CD14-positive monocyte (primary cell): Measurements from ENCODE around the gene GGTLC1. TPM values are rescaled to one million over a fixed set of nuclear protein-coding genes. Genes with fewer than 3 reads are reported as not detected.

Experiments
- DNase-seq, 3 donors: peaks; one replicate each; pipeline ENCODE4 v3.0.0-alpha.2; 2011 to 2022
- H2AFZ ChIP-seq: 2 replicates; pipeline ENCODE4 v1.6.0; 2012; ENCODE audit warnings: mild to moderate bottlenecking, low read depth, low read length, inconsistent platforms; ENCODE audit not compliant: insufficient read depth, poor library complexity, severe bottlenecking
- H3K27ac ChIP-seq, 2 donors: 1 replicate in 1 of 2; 2 replicates in 1 of 2; pipeline ENCODE4 v1.5.1; 2012 to 2013; ENCODE audit warnings: low read length in 2 of 2, control low read depth in 1 of 2, inconsistent platforms in 1 of 2, low read depth in 1 of 2, mild to moderate bottlenecking in 1 of 2
- H3K27me3 ChIP-seq, 2 donors: one replicate each; pipeline versions ENCODE4 v1.6.0 to v1.6.1; 2011 to 2013; ENCODE audit warnings: low read length in 2 of 2; ENCODE audit not compliant: control insufficient read depth in 2 of 2, insufficient read depth in 2 of 2
- H3K36me3 ChIP-seq, 2 donors: replicated peaks in 1 of 2; 1 replicate in 1 of 2; 2 replicates in 1 of 2; pipeline versions ENCODE4 v1.5.1 to v1.6.1; 2012 to 2013; ENCODE audit warnings: low read length in 2 of 2, control low read depth in 1 of 2, inconsistent platforms in 1 of 2, mild to moderate bottlenecking in 1 of 2; ENCODE audit not compliant: insufficient read depth in 2 of 2, control insufficient read depth in 1 of 2
- H3K4me1 ChIP-seq, 2 donors: 1 replicate in 1 of 2; 2 replicates in 1 of 2; pipeline versions ENCODE4 v1.5.1 to v1.6.1; 2012 to 2013; ENCODE audit warnings: low read length in 2 of 2, control low read depth in 1 of 2, inconsistent platforms in 1 of 2, mild to moderate bottlenecking in 1 of 2, moderate library complexity in 1 of 2; ENCODE audit not compliant: insufficient read depth in 2 of 2, control insufficient read depth in 1 of 2
- H3K4me2 ChIP-seq: replicated peaks from 2 replicates; pipeline ENCODE3; 2012; ENCODE audit warnings: low read length, moderate library complexity, mild to moderate bottlenecking; ENCODE audit not compliant: poor library complexity, severe bottlenecking; ENCODE audit errors: extremely low read depth
- H3K4me3 ChIP-seq, 3 experiments: fragments of 200-600 bp in 1 of 3; sonication (generic) in 1 of 3; replicated peaks in 1 of 3; 1 replicate in 2 of 3; 2 replicates in 1 of 3; pipeline ENCODE4 v1.5.1; 2011 to 2013; ENCODE audit warnings: low read length in 3 of 3, mild to moderate bottlenecking in 3 of 3, control low read depth in 2 of 3, low read depth in 2 of 3, inconsistent platforms in 1 of 3, moderate library complexity in 1 of 3
- H3K79me2 ChIP-seq: 2 replicates; pipeline ENCODE4 v1.6.0; 2012; ENCODE audit warnings: mild to moderate bottlenecking, control low read depth, inconsistent platforms, low read length, moderate library complexity; ENCODE audit not compliant: insufficient read depth
- H3K9ac ChIP-seq: 2 replicates; pipeline ENCODE4 v1.6.0; 2017; ENCODE audit warnings: low read length, mild to moderate bottlenecking; ENCODE audit not compliant: insufficient read depth, poor library complexity, severe bottlenecking
- H3K9me3 ChIP-seq, 2 donors: replicated peaks in 1 of 2; 1 replicate in 1 of 2; 2 replicates in 1 of 2; pipeline versions ENCODE4 v1.5.1 to v1.6.1; 2012 to 2013; ENCODE audit warnings: low read length in 2 of 2, control low read depth in 1 of 2; ENCODE audit not compliant: control insufficient read depth in 1 of 2, insufficient read depth in 1 of 2
- H4K20me1 ChIP-seq: 2 replicates; pipeline ENCODE4 v1.6.0; 2012; ENCODE audit warnings: mild to moderate bottlenecking, low read length, control low read depth, moderate library complexity; ENCODE audit not compliant: insufficient read depth
- H3K27ac Mint-ChIP-seq, 7 donors: one replicate each; pipeline ENCODE4 v1.8.0; 2020; ENCODE audit warnings: mild to moderate bottlenecking in 7 of 7, mixed read lengths in 7 of 7, moderate library complexity in 6 of 7, inconsistent platforms in 2 of 7
- H3K27me3 Mint-ChIP-seq, 3 donors: one replicate each; pipeline ENCODE4 v1.8.0; 2021 to 2022; ENCODE audit warnings: low read depth in 3 of 3, mild to moderate bottlenecking in 3 of 3, mixed read lengths in 3 of 3, moderate library complexity in 3 of 3, inconsistent platforms in 1 of 3
- H3K36me3 Mint-ChIP-seq, 2 donors: one replicate each; pipeline ENCODE4 v1.8.0; 2020; ENCODE audit warnings: mixed read lengths in 2 of 2, inconsistent platforms in 1 of 2, mild to moderate bottlenecking in 1 of 2
- H3K4me1 Mint-ChIP-seq: one replicate; pipeline ENCODE4 v1.8.0; 2020; ENCODE audit warnings: mild to moderate bottlenecking, mixed read lengths
- H3K4me3 Mint-ChIP-seq, 2 donors: one replicate each; pipeline ENCODE4 v1.8.0; 2020; ENCODE audit warnings: mild to moderate bottlenecking in 2 of 2, mixed read lengths in 2 of 2, moderate library complexity in 1 of 2
- H3K9me3 Mint-ChIP-seq, 7 donors: one replicate each; pipeline ENCODE4 v1.8.0; 2020 to 2022; ENCODE audit warnings: mixed read lengths in 7 of 7, mild to moderate bottlenecking in 6 of 7, moderate library complexity in 6 of 7, inconsistent platforms in 2 of 7
- CTCF ChIP-seq: fragments of 200-600 bp; IDR thresholded peaks from one replicate; pipeline ENCODE4 v1.8.0; 2022; ENCODE audit warnings: antibody characterized with exemption, mild to moderate bottlenecking
- WGBS: methylation state at CpG from one replicate; pipeline ENCODE4 v1.1.5; 2013; ENCODE audit warnings: missing lambda C conversion rate; ENCODE audit not compliant: insufficient coverage; 5-methylcytosine and 5-hydroxymethylcytosine counted together
- intact Hi-C, 2 donors: fragments of 100-400 bp; cut with micrococcal nuclease; formaldehyde crosslinking; loops; one replicate each; pipeline versions ENCODE4 v1.15.0 to v1.15.1; 2023
- polyA plus RNA-seq, 3 donors: library from polyadenylated mRNA; depleted of rRNA in 1 of 3; unstranded in 2 of 3; stranded (reverse) in 1 of 3; fragments of 300-500 nt in 2 of 3; fragments of >200 nt in 1 of 3; fragmentation: Illumina TruSeq in 2 of 3; gene quantifications; 1 replicate in 2 of 3; 2 replicates in 1 of 3; pipeline ENCODE4 v1.2.3, GENCODE V29; 2012 to 2021

GGTLC1 gene
- polyA plus RNA-seq, 3 donors, result not detected

- Histone ChIP-seq H3K36me3 (no peaks in the 10 kb centered on the region), H4K20me1 (no peaks in the 10 kb centered on the region), H3K9me3 (peaks cover 0 to 13% of the 10 kb centered on the region in 2 donors), H3K27ac (no peak overlapping the region), H3K79me2 (no peaks in the 10 kb centered on the region), H3K4me1 (no peaks in the 10 kb centered on the region), H3K4me2 (no peak overlapping the region), H2AFZ (no peak overlapping the region), H3K27me3 (no peaks in the 10 kb centered on the region), H3K4me3 (no peak overlapping the region), H3K9ac (no peak overlapping the region)
- H3K27me3 Mint-ChIP-seq, result peaks cover 0 to 6% (median 6%) of the 10 kb centered on the region in 3 donors
- no peak overlapping the region for H3K4me3 Mint-ChIP-seq
- WGBS, result 93% methylated on average over 1 of the region's 2 CpGs
- H3K9me3 Mint-ChIP-seq, result peaks cover 0 to 7% (median 0%) of the 10 kb centered on the region in 7 donors
- intact Hi-C loops, result no loop called here
- no peaks in the 10 kb centered on the region for H3K36me3 Mint-ChIP-seq
- H3K27ac Mint-ChIP-seq, result no peak overlapping the region
- no peaks in the 10 kb centered on the region for H3K4me1 Mint-ChIP-seq
- DNase-seq, result no peak
- no peak for TF ChIP-seq CTCF
Measured at GRCh38 chr20:23939063-23939462, 49.5 kb downstream of the GGTLC1 start.

GRCh38 chr20:23938118-23938438 is 50.5 kb downstream of the GGTLC1 start:
- H3K27ac Mint-ChIP-seq, result no peak overlapping the region
- H2AFZ ChIP-seq, result no peak overlapping the region
- no peaks in the 10 kb centered on the region for H4K20me1 ChIP-seq
- no peaks in the 10 kb centered on the region for H3K36me3 Mint-ChIP-seq
- no peaks in the 10 kb centered on the region for H3K4me1 ChIP-seq
- no peak for DNase-seq
- 100% methylated on average over 2 of the region's 2 CpGs for WGBS
- no peaks in the 10 kb centered on the region for H3K79me2 ChIP-seq
- no peak for TF ChIP-seq CTCF
- no peak overlapping the region for H3K4me3 Mint-ChIP-seq
- no peak overlapping the region for H3K27ac ChIP-seq
- peaks cover 0 to 7% (median 0%) of the 10 kb centered on the region in 7 donors for H3K9me3 Mint-ChIP-seq
- intact Hi-C loops, result no loop called here
- H3K9me3 ChIP-seq, result peaks cover 0 to 13% of the 10 kb centered on the region in 2 donors
- no peaks in the 10 kb centered on the region for H3K36me3 ChIP-seq
- H3K9ac ChIP-seq, result no peak overlapping the region
- H3K4me1 Mint-ChIP-seq, result no peaks in the 10 kb centered on the region
- H3K4me2 ChIP-seq, result no peak overlapping the region
- no peaks in the 10 kb centered on the region for H3K27me3 ChIP-seq
- H3K4me3 ChIP-seq, result no peak overlapping the region
- peaks cover 0 to 6% (median 6%) of the 10 kb centered on the region in 3 donors for H3K27me3 Mint-ChIP-seq
